ENCODE data around the gene PRKCSH.
"Not testable (repeated sequence)": the region's sequence is repeated elsewhere in the genome, so short reads cannot be mapped to it uniquely, and the experiment has no call there.

PRKCSH gene

GRCh38 chr19:11448923-11449554 is 13.6 kb downstream of the PRKCSH start:
- no peak for DNase-seq (ENCODE audit: low read depth)

- no peak for DNase-seq (ENCODE audit: low read depth)
These were observed 15.3 kb downstream of the PRKCSH start for GRCh38 chr19:11450570-11451326.

- no peak for DNase-seq (ENCODE audit: low read depth)
These were observed 16.0 kb downstream of the PRKCSH start for GRCh38 chr19:11451327-11451870.

GRCh38 chr19:11451871-11452619 is 16.6 kb downstream of the PRKCSH start:
- DNase-seq (ENCODE audit: low read depth) = no peak

- no peak for DNase-seq (ENCODE audit: low read depth)
These were observed 17.3 kb downstream of the PRKCSH start for GRCh38 chr19:11452620-11453310.

- no peak for DNase-seq (ENCODE audit: low read depth)
These were observed 18.3 kb downstream of the PRKCSH start for GRCh38 chr19:11453468-11454341.

- not testable (repeated sequence) for DNase-seq (ENCODE audit: low read depth)
These were observed 19.8 kb downstream of the PRKCSH start for GRCh38 chr19:11455233-11455554.

- DNase-seq (ENCODE audit: low read depth) = no peak
These were observed 21.2 kb downstream of the PRKCSH start for GRCh38 chr19:11456659-11457058.

GRCh38 chr19:11457115-11457514 is 21.7 kb downstream of the PRKCSH start:
- DNase-seq (ENCODE audit: low read depth) = no peak

GRCh38 chr19:11457831-11458230 is 22.4 kb downstream of the PRKCSH start:
- DNase-seq (ENCODE audit: low read depth) = no peak

GRCh38 chr19:11458236-11458900 is 22.9 kb downstream of the PRKCSH start:
- DNase-seq (ENCODE audit: low read depth) = no peak

- not testable (repeated sequence) for DNase-seq (ENCODE audit: low read depth)
These were observed 23.5 kb downstream of the PRKCSH start for GRCh38 chr19:11458912-11459311.

- no peak for DNase-seq (ENCODE audit: low read depth)
These were observed 24.8 kb downstream of the PRKCSH start for GRCh38 chr19:11460207-11460606.

GRCh38 chr19:11461453-11461852 is 26.0 kb downstream of the PRKCSH start:
- DNase-seq (ENCODE audit: low read depth) = no peak

GRCh38 chr19:11463391-11463790 is 28.0 kb downstream of the PRKCSH start:
- DNase-seq (ENCODE audit: low read depth) = no peak

- DNase-seq (ENCODE audit: low read depth) = no peak
These were observed 29.2 kb downstream of the PRKCSH start for GRCh38 chr19:11464333-11465265.

- no peak for DNase-seq (ENCODE audit: low read depth)
These were observed 30.2 kb downstream of the PRKCSH start for GRCh38 chr19:11465600-11465999.

- not testable (repeated sequence) for DNase-seq (ENCODE audit: low read depth)
These were observed 32.9 kb downstream of the PRKCSH start for GRCh38 chr19:11468266-11468845.

- no peak for DNase-seq (ENCODE audit: low read depth)
These were observed 38.3 kb downstream of the PRKCSH start for GRCh38 chr19:11473725-11474124.
